Adrenal gland (tissue), 5 donors: ENCODE data around the gene LRFN2.

Source experiments
- CTCF ChIP-seq, 6 experiments: fragments of 450-650 bp in 4 of 6; fragments of 200-600 bp in 2 of 6; sonication (generic) in 1 of 6; IDR thresholded peaks; 1 replicate in 5 of 6; 2 replicates in 1 of 6; pipeline versions ENCODE4 v1.5.1 to v1.8.0; 2016 to 2021; ENCODE audit warnings: antibody characterized with exemption in 6 of 6, mild to moderate bottlenecking in 2 of 6, moderate library complexity in 1 of 6
- POLR2A ChIP-seq, 2 donors: fragments of 450-650 bp; IDR thresholded peaks; one replicate each; pipeline ENCODE4 v1.6.1; 2017; ENCODE audit warnings: antibody characterized with exemption in 2 of 2, mild to moderate bottlenecking in 2 of 2, moderate library complexity in 1 of 2
- donor health status: DM: no; HTN: no; CAD: no.

DNA sequence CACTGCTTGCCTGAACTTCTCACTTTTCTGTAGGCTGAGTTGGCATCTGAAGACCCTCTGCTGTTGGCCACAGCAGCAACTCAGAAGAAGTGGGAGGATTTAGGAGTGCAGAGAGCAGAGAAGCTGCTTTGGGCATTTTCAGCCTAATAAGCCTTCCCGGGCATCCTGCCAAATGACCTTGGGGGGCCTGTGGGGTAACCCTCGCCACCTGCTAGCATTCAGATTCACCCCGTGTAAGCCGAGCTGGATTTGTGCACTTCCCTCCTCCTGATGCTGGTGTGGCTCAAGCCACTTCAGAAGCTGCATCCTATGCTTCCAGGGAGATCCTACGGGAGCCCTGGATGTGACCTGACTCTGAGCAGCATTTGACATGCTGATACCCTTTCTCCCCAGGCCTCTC lies 114.8 kb downstream of the LRFN2 start:
- no peak for TF ChIP-seq CTCF (IDR thresholded peaks at IDR 0.05)
- TF ChIP-seq POLR2A (IDR thresholded peaks at IDR 0.05), result no peak
